Measurements from ENCODE around the gene LYZL1. TPM values are rescaled to one million over a fixed set of nuclear protein-coding genes. Genes with fewer than 3 reads are reported as not detected.

The LYZL1 gene
- total and polyA plus RNA-seq, 9 of the 15 experiments (the other 6 are each of a cell fraction or from before 2014, with no cell fraction given): not detected

DNA sequence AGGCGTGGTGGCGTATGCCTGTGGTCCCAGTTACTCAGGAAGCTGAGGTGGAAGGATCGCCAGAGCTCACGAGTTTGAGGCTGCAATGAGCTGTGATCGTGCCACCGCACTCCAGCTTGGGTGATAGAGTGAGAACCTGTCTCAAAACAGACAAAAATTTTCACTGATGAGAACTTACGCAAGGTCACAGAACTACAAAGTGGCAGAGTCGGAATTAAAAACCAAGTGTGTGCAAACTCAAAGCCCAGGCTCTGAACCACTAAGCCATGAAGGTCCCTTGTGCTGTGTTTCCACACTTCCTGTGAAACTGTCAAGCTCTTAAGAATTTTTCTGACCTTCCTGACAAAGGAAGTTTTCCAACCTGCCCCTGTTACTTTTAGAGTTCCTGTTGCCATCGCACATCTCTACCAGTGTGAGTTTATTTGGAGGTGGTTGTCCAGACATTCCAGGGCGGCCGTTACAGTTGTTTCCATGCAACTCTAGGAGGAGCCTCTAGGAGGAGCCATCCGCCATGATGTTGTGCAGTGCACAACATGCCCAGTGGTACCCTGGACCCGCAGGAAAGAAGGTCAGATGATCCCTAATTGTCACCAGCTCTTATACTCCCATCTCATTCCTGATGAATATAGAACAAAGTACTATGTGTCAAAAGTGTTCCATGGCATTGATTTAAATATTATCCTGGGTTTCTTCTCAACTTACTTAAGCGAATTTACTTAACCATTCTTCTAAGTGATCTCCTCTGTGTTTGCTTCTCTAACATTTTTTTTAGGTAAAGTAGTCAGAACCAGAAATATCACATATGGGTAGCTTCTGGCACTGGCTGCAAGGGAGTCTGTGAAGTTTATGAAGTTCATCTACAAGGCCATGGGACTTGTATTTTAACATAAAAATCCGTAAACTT is 49.0 kb upstream of the LYZL1 start (continued):
- 0 out of 2 replicates have a peak, but pooled peaks have one; percentile 41 for TF ChIP-seq RB1 (IDR thresholded peaks at IDR 0.05; ENCODE audit: low read depth)
- peak; percentile 76 for TF ChIP-seq DEAF1 (CRISPR knock-in tag; IDR thresholded peaks at IDR 0.05)
- no peak for TF ChIP-seq PHB (CRISPR knock-in tag; IDR thresholded peaks at IDR 0.05)
- TF ChIP-seq HIVEP1 (CRISPR knock-in tag; IDR thresholded peaks at IDR 0.05): no peak
- TF ChIP-seq, protein P1, sequence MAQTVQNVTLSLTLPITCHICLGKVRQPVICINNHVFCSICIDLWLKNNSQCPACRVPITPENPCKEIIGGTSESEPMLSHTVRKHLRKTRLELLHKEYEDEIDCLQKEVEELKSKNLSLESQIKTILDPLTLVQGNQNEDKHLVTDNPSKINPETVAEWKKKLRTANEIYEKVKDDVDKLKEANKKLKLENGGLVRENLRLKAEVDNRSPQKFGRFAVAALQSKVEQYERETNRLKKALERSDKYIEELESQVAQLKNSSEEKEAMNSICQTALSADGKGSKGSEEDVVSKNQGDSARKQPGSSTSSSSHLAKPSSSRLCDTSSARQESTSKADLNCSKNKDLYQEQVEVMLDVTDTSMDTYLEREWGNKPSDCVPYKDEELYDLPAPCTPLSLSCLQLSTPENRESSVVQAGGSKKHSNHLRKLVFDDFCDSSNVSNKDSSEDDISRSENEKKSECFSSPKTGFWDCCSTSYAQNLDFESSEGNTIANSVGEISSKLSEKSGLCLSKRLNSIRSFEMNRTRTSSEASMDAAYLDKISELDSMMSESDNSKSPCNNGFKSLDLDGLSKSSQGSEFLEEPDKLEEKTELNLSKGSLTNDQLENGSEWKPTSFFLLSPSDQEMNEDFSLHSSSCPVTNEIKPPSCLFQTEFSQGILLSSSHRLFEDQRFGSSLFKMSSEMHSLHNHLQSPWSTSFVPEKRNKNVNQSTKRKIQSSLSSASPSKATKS (CRISPR knock-in tag; IDR thresholded peaks at IDR 0.05): no peak
- peak; percentile 84 for TF ChIP-seq REST (IDR thresholded peaks at IDR 0.05; ENCODE audit: borderline replicate concordance)
- no peak for TF ChIP-seq REST (CRISPR knock-in tag; IDR thresholded peaks at IDR 0.05; ENCODE audit: low read depth)
- peak in 1 of 2 experiments; percentile 72 for TF ChIP-seq NCOA2 (IDR thresholded peaks at IDR 0.05; ENCODE audit: partially characterized antibody in 2 of 2)
- TF ChIP-seq CREB1 (IDR thresholded peaks at IDR 0.05): no peak
- no peak for TF ChIP-seq CREB1 (CRISPR knock-in tag; IDR thresholded peaks at IDR 0.05)
- peak; percentile 91 to 93 for TF ChIP-seq RAD21 (CRISPR knock-in tag; conservative IDR thresholded peaks at IDR 0.05 in 1 of 2, IDR thresholded peaks at IDR 0.05 in 1 of 2)
- peak in 1 of 3 experiments; percentile 10 for TF ChIP-seq YY1 (IDR thresholded peaks at IDR 0.05; ENCODE audit: borderline replicate concordance in 1 of 3, control insufficient read depth in 1 of 3, extremely low read depth in 1 of 3, insufficient read depth in 3 of 3, insufficient read length in 1 of 3, insufficient replicate concordance in 2 of 3, low read depth in 1 of 3, low read length in 2 of 3)
- no peak for TF ChIP-seq DDX20 (tag; IDR thresholded peaks at IDR 0.05; ENCODE audit: low read depth)
